RPMI8226 (cell line): ENCODE results near the gene COL17A1.

Source experiments
- DNase-seq: peaks from one replicate; pipeline ENCODE4 v3.0.0-alpha.2; 2015

Gene COL17A1

DNA sequence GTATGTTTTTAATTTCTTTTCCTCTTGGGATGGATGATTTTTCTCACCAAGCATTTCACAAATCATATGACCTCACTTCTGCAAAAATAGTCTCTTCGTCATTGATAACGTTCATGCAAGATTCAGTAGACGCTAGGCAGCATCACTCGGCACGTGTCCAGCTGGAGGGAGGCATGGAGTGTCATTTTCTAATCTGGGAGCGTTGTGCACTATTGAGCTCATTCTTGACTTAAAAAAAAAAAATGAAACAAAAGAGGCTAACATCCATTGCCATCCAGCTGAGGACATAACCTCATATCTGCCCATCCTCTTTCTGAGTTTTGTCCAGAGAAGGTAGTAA, 56.2 kb downstream of the COL17A1 start:
- DNase-seq, result no peak

DNA sequence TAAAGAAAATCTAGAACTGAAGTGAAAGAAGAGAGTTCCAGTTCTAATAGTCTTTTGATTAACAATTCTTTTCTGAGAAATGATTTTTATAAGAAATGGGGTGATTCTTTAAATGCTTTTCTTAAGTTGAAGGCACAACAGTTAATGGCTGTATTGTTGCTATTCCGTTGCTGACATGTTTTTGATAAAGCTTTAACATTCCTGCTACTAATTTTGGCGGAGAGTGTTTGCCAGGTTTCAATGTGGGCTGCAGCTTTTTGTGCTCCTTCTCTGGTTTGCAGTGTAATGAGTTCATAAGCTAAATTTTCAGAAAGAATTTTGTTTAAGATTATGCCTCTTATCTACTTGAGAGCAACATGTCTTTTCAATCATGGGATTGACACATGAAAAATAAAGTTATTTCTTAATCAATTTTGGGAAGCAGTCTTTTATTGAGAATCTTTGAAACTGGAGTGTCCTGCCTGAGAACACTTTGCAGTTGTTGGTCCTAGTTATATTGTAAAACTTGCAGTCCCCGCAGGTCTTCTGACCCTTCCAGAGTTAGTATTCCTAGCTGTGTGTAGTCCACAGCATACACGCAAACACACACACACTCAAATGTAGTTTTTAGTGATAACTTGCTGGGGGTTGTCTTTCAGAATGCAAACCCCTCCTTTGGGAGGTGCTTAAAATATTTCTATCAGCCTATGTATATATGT, 56.7 kb downstream of the COL17A1 start:
- no peak for DNase-seq

DNA sequence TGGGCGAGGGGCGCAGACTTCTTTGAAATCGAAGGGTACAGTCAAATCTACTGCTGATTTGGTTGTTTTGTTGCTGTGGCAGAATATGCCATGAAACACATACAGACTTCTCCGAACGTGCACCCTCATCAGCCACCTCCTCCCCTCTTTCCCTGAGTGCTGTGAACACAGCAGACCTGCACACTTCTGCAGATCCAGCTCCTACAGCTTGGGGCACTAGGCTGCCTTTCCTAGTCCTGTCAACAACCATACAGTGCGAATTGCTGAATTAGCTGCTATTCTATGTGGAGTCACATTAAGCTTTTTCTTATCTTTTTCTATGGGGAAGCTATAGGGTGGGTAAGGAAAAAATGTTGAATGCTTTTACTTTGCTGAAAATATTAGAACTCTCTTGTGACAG, 57.5 kb downstream of the COL17A1 start:
- peak; percentile 14 for DNase-seq

DNA sequence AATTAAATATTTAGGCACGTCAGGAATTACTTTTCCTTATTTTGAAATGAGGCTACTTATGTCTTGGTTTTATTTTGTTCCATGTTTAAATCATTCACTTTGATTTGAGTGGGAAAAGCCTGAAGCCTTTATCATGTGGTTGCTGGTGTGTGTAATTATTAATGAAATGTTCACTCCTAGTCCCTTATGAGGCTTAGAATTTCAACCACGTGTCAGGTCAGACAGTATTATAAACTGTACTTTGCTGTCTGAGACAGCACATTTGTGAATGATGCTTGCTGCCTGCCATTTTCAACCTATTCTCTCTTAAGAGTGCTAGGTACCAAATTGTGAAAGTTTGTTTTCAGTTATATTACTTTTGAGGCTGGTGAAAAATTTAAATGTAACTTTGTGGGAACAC, 58.9 kb downstream of the COL17A1 start:
- no peak for DNase-seq

DNA sequence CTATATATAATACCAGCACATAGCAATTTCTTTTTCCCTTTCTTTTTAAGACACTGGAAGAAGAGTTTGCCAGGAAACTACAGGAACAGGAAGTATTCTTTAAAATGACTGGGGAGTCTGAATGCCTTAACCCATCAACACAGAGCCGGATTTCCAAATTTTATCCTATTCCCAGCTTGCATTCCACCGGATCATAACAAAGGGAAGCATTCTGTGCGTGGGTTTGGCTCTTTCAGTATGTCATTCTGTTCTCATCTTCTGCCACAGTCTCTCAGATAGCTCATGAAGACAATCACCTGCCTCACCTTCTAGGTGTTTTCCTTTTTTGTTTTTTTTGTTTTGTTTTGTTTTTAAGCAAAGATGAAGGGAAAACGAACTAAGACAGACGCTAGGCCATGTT, 60.2 kb downstream of the COL17A1 start:
- DNase-seq, result no peak

DNA sequence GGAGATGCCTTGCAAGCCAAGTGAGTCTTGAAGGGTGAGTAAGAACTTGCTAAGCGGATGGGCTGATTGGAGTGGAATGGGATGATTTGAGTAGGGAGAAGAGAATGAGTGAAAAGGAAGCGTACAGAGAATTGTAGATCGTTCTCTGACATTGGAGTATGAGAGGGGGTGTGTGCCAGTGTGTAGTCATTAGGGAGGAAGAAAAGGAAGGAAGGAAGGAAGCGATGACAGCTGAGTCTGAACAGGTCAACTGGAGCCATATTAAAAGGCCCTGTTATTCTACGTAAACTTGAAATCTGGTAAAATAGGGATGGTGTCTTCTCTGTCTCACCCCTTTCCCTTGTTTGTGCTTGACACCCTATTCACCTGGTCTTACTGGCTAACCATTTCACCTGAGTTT, 63.7 kb downstream of the COL17A1 start:
- DNase-seq, result no peak

DNA sequence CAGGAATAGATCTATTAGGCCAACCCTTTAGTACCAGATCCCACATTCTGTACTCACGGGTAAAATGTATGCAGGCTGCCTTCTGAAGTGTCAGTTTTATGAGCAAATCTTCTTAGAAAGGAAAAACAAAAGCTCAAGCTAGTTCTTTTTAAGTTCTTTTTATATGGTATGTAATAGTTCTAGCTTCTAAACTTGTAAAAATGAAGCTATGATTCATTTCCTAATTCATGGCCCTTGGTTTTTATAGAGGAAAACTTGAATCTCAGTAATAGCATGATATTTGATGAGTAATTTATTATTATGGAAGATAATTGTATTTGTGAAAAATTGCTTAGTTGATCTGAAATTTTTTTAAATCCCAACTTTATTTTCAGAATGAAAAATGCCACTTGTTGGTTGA, 64.4 kb downstream of the COL17A1 start:
- DNase-seq, result no peak

DNA sequence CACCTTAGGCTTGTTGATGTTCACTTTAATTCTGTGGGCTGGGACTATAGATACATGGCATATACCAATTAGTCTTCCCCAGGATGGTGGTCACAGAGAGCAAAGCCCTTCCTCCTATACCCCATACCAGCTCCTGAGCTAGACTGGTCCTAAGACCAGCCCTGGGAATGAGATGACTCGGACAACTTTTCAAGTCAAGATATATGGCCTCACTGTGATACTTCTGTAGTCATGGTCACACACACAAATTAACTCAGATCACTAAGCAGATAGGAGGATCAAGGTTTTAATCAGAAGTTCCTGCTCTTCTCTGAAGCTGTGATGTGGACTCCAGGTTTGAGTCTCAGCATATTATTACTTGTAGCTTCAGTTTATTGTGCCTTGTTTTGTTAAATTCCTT, 65.7 kb downstream of the COL17A1 start:
- DNase-seq, result no peak

DNA sequence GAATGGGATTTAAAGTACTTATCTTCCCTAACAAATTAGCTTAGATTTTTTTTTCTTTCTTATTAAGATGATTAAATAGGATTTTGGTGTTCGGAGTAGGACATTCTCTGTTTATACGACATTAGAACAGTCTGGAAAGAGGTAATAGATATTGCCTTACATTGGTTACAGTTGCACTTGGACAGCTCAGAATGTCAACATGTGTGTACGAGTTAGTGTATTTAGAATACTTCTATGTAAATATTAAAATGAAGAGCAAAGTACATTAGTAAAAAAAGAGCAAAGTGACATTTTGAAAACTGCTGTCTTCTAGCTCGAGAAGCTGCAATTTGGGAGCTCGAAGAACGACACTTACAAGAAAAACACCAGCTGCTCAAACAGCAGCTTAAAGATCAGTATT, 67.2 kb downstream of the COL17A1 start:
- DNase-seq, result no peak

DNA sequence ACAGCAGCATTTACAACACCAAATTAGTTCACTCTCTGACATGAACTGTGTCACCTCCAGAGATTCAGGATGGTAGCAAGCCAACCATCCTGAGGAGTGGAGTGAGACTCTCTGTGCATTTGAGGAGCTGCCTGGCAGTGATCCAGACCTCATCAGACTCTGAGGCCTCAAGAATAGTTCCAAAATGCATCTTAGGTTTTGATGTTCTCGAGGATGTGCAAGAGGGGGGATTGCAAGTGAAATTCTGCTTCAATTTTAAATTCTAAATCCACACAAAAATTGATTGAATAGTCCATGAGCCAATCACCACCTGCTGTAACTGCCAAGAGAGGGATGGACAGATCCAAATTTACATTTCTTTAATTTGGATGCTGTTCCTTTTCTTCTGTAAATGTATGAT, 69.0 kb downstream of the COL17A1 start:
- no peak for DNase-seq

DNA sequence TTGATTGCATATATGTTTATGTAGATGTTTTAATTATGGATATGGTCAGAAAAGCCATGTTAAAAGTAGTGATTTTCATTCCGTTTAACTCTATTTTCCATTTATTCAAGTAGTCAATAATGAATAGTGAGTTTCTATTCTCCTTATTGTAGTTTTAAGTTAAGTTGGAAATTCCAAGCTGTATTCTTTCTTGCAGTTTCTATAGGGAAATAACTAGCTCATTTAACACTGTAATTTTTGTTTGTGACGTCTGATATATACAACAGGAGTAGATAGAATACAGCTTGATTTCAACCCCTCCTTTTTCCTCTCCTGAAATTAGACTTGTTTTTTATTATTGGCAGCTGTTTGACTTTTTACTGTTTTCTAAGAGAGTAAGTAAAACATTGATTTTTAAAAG, 71.5 kb downstream of the COL17A1 start:
- DNase-seq, result no peak

DNA sequence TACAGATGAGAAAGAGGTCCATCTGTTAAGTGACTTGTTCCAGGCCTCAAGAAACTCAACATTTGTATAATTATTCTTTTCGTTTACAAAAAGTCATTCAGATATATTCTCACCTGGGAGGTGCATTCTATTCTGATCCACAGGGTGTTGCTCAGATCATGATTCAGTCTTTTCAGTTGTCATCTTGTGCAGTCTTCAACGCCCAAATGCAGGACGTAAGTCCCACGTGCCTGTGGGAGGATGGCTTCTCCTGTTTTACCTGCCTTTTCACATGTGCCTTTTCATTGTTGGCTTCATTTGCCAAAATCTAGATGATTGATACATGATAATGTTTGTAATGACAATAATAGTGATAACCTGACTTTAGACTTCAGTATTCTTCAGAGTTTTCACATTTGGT, 72.2 kb downstream of the COL17A1 start:
- DNase-seq, result no peak

DNA sequence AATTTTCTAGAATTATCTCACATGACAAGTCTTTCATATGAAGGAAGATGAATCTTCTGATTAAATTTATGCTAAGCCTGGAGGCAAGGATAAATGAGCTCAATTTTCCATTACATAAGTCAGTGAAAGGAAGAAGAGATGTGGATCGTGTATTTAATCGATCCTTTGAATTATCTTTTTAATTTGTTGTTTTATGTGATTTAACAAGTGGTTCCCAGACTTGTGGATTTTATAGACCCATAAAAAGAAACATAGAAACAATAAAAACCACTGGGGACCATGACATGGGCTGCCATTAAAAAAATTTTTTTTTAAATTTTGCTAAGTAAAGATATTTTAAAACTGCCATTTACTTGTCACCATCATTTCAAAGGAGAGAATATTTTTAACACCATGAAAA, 73.8 kb downstream of the COL17A1 start:
- DNase-seq, result no peak

DNA sequence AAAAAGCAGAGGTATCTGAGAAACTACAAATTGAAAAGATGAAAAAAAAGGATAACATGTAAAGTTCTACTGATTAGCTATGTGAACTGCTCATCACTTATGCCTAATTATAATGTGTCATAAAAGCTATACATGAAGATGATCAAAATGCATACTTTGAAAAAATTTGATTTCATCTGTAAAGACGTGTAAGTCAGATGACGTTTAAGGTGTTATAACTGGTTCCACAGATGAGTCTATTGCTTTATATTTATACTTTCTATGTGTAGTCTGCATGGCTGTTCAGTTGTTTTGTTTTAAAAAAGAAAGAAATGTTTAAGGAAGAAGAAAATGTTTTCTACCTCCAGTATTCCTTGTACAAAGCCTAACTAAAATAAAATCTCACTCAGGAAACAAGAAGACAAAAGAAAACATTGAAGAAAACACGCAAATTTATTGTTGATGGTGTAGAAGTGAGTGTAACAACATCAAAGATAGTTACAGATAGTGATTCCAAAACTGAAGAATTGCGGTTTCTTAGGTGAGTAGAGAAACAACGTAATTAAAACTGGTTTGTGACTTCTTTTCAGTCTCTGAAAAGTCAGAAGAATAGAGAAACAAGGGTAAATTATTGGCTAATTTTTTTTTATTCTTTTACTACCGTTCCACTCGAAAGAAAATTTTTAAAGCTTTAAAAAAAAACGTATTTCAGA, 80.4 kb downstream of the COL17A1 start:
- no peak for DNase-seq

DNA sequence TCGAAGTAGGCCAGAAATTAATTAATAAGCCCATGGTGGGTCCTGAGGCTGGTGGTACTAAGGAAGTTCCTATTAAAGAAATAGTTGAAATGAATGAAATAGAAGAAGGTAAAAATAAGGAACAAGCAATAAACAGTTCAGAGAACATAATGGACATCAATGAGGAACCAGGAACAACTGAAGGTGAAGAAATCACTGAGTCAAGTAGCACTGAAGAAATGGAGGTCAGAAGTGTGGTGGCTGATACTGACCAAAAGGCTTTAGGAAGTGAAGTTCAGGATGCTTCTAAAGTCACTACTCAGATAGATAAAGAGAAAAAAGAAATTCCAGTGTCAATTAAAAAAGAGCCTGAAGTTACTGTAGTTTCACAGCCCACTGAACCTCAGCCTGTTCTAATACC, 82.8 kb downstream of the COL17A1 start:
- no peak for DNase-seq

DNA sequence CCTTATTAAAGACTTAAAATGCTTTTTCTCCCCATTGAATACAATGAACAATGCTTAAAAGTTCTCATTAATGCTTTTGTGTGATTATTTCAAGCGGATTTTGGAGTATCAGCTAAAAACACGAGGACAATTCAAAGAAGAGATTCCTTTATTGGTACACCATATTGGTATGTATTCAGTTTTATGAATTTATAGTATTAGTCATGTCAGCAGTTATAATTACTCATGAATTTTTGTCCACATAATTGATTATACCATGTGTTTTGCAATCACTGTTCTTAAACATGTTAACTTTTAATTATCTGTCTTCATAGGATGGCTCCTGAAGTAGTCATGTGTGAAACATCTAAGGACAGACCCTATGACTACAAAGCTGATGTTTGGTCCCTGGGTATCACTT, 86.9 kb downstream of the COL17A1 start:
- DNase-seq, result no peak

DNA sequence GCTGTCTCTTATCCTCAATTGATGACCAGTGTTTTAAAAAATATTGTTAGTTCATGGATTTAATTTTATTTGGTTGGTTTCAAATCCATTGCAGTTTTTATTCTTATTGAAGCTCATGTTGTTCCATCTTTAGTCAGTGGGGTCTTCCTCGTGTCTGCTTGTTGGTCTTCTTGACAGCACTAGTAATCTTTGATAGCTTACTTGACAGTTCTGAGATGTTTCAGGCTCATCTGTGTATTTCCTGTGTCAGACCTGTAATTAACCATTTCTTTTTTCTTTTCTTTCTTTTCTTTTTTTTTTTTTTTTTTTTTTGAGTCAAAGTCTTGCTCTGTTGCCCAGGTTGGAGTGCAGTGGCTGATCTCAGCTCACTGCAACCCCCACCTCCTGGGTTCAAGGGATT, 90.5 kb downstream of the COL17A1 start:
- DNase-seq, result no peak

DNA sequence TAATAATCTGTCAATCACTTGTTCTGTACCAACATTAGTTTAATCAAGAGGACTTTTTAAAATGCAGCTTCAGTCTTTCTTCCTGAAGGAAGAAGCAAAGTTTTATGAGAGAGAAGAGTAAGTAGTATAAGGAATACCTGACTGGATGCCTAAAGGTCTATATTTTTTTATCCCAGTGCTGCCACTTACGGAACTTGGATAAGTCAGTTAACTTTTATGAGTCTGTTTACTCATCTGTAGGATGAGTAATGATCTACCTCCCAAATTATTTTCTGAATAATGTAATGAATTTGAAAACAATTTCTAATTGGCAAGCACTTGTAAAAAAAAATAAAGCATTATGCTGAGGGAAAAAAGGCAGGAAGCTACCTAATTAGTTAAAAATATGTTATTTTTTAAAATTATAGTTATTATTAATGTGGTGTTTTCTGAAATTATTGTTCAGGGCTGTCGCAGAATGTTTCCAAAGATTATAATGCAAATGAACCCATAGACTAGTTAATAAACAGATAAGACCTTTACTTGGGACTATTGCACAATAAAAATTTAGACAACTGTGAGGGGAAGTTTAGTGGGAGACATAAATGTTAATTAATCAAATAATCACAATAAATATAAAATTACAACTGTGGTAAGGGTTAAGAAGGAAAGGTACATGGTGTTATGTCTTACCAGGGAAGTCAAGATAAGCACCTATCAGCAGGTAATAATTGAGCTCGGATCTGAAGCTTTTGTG, 94.1 kb downstream of the COL17A1 start:
- no peak for DNase-seq

DNA sequence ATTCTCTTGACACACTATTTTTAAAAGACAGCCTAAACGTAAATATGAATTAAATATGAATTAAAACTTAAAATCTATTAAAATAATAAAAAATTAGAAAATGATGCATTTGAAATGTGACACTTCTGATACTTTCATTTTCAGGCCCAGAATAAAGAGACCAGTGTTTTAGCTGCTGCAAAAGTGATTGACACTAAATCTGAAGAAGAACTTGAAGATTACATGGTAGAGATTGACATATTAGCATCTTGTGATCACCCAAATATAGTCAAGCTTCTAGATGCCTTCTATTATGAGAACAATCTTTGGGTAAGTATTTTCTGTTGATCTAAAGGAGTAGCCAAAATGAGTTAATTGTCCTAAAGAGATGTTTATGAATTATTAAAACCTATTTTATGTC, 95.1 kb downstream of the COL17A1 start:
- DNase-seq, result no peak

DNA sequence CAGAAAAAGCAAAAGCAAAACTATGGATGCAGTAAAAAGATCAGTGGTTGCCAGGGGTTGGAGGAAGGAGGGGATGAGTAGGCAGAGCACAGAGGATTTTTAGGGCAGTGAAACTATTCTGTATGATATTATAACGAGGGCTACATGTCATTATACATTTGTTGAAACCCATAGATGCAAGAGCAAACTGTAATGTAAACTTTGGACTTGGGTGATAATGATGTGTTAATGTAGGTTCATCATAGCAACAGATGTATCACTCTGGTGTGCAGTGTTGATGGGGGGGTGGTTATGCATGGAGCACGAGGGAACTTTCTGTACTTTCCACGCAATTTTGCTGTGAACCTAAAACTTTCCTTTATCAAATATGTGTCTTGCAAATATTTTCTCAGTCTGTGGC, 95.6 kb downstream of the COL17A1 start:
- DNase-seq, result no peak

DNA sequence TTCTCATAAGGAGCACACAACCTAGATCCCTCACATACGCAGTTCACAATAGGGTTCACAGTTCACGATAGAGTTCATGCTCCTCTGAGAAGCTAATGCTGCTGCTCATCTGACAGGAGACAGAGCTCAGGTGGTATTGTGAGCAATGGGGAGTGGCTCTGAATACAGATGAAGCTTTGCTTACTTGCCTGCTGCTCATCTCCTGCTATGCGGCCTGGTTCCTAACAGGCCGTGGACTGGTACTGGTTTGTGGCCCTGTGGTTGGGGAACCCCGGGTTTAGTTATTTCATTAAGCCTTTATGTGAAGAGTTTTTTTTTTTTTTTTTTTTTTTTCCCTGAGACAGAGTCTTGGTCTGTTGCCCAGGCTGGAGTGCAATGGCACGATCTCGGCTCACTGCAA, 99.3 kb downstream of the COL17A1 start:
- DNase-seq, result no peak

DNA sequence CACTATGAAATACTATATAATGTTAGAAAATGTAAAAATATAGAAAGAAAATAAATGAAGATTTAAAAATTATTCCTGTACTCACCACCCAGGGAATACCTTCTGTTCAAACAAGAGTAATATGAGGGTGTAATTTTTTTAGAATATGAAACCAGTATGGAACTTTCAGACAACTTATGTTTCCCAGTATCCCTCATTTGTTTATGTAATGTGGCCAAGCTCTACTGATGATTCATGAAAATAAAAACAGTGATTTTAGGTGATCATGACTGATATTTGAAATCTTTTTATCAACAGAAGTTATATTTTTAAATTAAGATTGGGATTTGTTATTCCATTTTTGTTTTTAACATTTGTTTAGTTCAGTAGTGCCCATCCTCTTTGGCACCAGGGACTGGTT, 100.0 kb downstream of the COL17A1 start:
- no peak for DNase-seq

DNA sequence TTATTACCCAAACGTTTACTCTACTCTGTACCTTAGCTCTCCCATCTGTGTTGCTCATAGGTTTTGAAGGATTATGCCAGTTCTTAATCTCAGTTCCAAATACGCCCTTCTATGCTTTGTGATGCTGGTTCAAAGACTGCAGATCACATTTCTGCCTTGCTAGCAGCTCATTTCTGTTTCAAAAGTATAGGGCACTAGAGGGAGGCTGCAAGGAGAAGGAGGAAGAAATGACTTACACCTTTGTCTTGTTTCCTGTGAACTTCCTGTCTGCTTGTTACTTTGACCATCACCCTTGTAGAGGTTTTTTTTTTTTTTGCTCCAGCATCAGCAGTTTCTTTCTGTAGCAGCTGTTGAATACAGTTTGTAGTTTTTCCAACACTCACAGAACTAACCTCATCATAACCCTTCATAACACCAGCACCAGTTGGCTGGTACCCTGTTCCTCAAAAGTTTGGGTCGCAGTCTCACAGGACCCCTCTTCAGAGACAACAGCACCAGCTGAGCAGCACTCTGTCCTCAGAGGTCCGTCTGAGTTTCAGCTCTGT, 102.2 kb downstream of the COL17A1 start:
- peak; percentile 60 for DNase-seq

DNA sequence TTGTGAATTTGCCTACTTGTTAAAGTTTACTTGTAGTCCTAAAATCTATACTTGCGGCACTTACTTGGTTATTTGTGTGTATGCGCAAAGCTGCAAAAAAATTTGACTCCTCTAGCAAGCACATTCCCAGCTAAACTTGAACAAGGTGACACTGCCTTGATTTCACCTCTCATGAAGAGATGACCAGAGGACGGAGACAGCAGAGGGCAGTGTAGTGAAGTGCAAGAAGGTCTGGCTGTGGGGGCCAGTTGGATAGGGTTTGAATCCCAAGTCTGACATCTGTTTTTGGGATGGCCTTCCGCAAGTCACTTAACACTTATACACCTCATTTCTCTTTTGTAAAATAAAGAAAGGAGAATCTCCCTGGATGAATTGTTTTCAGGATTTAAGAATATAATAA, 103.0 kb downstream of the COL17A1 start:
- DNase-seq, result no peak
